Activated T-cell treated with anti-CD3 and anti-CD28 coated beads, Interleukin-2, amount 50 U/mL, for 24 hours (primary cell): ENCODE results near the gene PARD3B.
A peak's percentile ranks its signal among the peaks of the same experiment; 100 is the strongest.

Experiments
- DNase-seq: peaks from one replicate; pipeline ENCODE4 v3.0.0-alpha.2; 2020
- H3K27ac Mint-ChIP-seq: 2 replicates; pipeline ENCODE4 v1.8.0; 2020; ENCODE audit warnings: mild to moderate bottlenecking, mixed read lengths
- H3K27me3 Mint-ChIP-seq: 2 replicates; pipeline ENCODE4 v1.8.0; 2020; ENCODE audit warnings: mixed read lengths
- H3K36me3 Mint-ChIP-seq: 2 replicates; pipeline ENCODE4 v1.8.0; 2020; ENCODE audit warnings: low read depth, mixed read lengths
- H3K4me1 Mint-ChIP-seq: 2 replicates; pipeline ENCODE4 v1.8.0; 2020; ENCODE audit warnings: low read depth, mixed read lengths
- H3K4me3 Mint-ChIP-seq: 2 replicates; pipeline ENCODE4 v1.8.0; 2020; ENCODE audit warnings: mild to moderate bottlenecking, moderate library complexity, mixed read lengths
- H3K9me3 Mint-ChIP-seq: 2 replicates; pipeline ENCODE4 v1.8.0; 2020; ENCODE audit warnings: mixed read lengths

PARD3B gene

GRCh38 chr2:204948024-204948763, 402.9 kb downstream of the PARD3B start:
- no peaks in the 10 kb centered on the region for H3K27me3 Mint-ChIP-seq
- peak overlapping the region; percentile 22 for H3K27ac Mint-ChIP-seq
- peaks cover 9% of the 10 kb centered on the region for H3K36me3 Mint-ChIP-seq
- peaks cover 27% of the 10 kb centered on the region for H3K9me3 Mint-ChIP-seq
- DNase-seq = no peak
- peak overlapping the region; percentile 1 for H3K4me3 Mint-ChIP-seq
- peaks cover 43% of the 10 kb centered on the region for H3K4me1 Mint-ChIP-seq

- H3K27me3 Mint-ChIP-seq = no peaks in the 10 kb centered on the region
- peaks cover 9% of the 10 kb centered on the region for H3K36me3 Mint-ChIP-seq
- no peak for DNase-seq
- peak overlapping the region; percentile 22 for H3K27ac Mint-ChIP-seq
- H3K4me3 Mint-ChIP-seq = no peak overlapping the region
- H3K9me3 Mint-ChIP-seq = peaks cover 27% of the 10 kb centered on the region
- peaks cover 45% of the 10 kb centered on the region for H3K4me1 Mint-ChIP-seq
Observed at GRCh38 chr2:204948822-204949221, 403.5 kb downstream of the PARD3B start.

GRCh38 chr2:204950695-204951346, 405.5 kb downstream of the PARD3B start:
- no peak for DNase-seq
- H3K9me3 Mint-ChIP-seq = peaks cover 16% of the 10 kb centered on the region

GRCh38 chr2:204958371-204958770, 413.1 kb downstream of the PARD3B start:
- H3K9me3 Mint-ChIP-seq = no peaks in the 10 kb centered on the region
- H3K27me3 Mint-ChIP-seq = no peaks in the 10 kb centered on the region
- H3K27ac Mint-ChIP-seq = no peak overlapping the region
- no peak for DNase-seq
- peaks cover 22% of the 10 kb centered on the region for H3K4me1 Mint-ChIP-seq
- H3K36me3 Mint-ChIP-seq = no peaks in the 10 kb centered on the region
- peak overlapping the region; percentile 23 for H3K4me3 Mint-ChIP-seq

More at GRCh38 chr2:204950695-204951346, 405.5 kb downstream of the PARD3B start:
- no peak overlapping the region for H3K4me3 Mint-ChIP-seq
- no peak overlapping the region for H3K27ac Mint-ChIP-seq
- H3K27me3 Mint-ChIP-seq = no peaks in the 10 kb centered on the region
- peaks cover 41% of the 10 kb centered on the region for H3K4me1 Mint-ChIP-seq
- H3K36me3 Mint-ChIP-seq = peaks cover 2% of the 10 kb centered on the region

- no peak for DNase-seq
- H3K4me1 Mint-ChIP-seq = peaks cover 39% of the 10 kb centered on the region
- no peak overlapping the region for H3K27ac Mint-ChIP-seq
- no peak overlapping the region for H3K4me3 Mint-ChIP-seq
- peaks cover 3% of the 10 kb centered on the region for H3K9me3 Mint-ChIP-seq
- no peaks in the 10 kb centered on the region for H3K27me3 Mint-ChIP-seq
- H3K36me3 Mint-ChIP-seq = no peaks in the 10 kb centered on the region
Observed at GRCh38 chr2:204964414-204964813, 419.1 kb downstream of the PARD3B start.

GRCh38 chr2:204966245-204966644, 421.0 kb downstream of the PARD3B start:
- Mint-ChIP-seq H3K4me3 (no peak overlapping the region), H3K27ac (no peak overlapping the region), H3K9me3 (peaks cover 3% of the 10 kb centered on the region), H3K36me3 (no peaks in the 10 kb centered on the region), H3K4me1 (peaks cover 51% of the 10 kb centered on the region), H3K27me3 (no peaks in the 10 kb centered on the region)
- DNase-seq = no peak

GRCh38 chr2:204967199-204967960, 422.1 kb downstream of the PARD3B start:
- peak overlapping the region; percentile 82 for H3K27ac Mint-ChIP-seq
- peak; percentile 45 for DNase-seq
- peaks cover 55% of the 10 kb centered on the region for H3K4me1 Mint-ChIP-seq
- H3K27me3 Mint-ChIP-seq = no peaks in the 10 kb centered on the region
- H3K4me3 Mint-ChIP-seq = peak overlapping the region; percentile 15
- peaks cover 3% of the 10 kb centered on the region for H3K9me3 Mint-ChIP-seq
- H3K36me3 Mint-ChIP-seq = no peaks in the 10 kb centered on the region

GRCh38 chr2:204971206-204971907, 426.1 kb downstream of the PARD3B start:
- no peak for DNase-seq
- Mint-ChIP-seq H3K4me1 (peaks cover 57% of the 10 kb centered on the region), H3K27me3 (no peaks in the 10 kb centered on the region), H3K36me3 (no peaks in the 10 kb centered on the region), H3K27ac (peak overlapping the region; percentile 79), H3K4me3 (no peak overlapping the region), H3K9me3 (peaks cover 7% of the 10 kb centered on the region)

- H3K36me3 Mint-ChIP-seq = no peaks in the 10 kb centered on the region
- no peaks in the 10 kb centered on the region for H3K27me3 Mint-ChIP-seq
- H3K4me1 Mint-ChIP-seq = peaks cover 50% of the 10 kb centered on the region
Observed at GRCh38 chr2:204972161-204972560, 426.9 kb downstream of the PARD3B start.

GRCh38 chr2:204972606-204973336, 427.5 kb downstream of the PARD3B start:
- Mint-ChIP-seq H3K4me1 (peaks cover 44% of the 10 kb centered on the region), H3K27ac (no peak overlapping the region), H3K4me3 (no peak overlapping the region), H3K36me3 (no peaks in the 10 kb centered on the region), H3K27me3 (no peaks in the 10 kb centered on the region), H3K9me3 (peaks cover 7% of the 10 kb centered on the region)
- no peak for DNase-seq

More at GRCh38 chr2:204972161-204972560, 426.9 kb downstream of the PARD3B start:
- peaks cover 7% of the 10 kb centered on the region for H3K9me3 Mint-ChIP-seq
- no peak overlapping the region for H3K27ac Mint-ChIP-seq
- H3K4me3 Mint-ChIP-seq = no peak overlapping the region
- no peak for DNase-seq

- H3K27me3 Mint-ChIP-seq = no peaks in the 10 kb centered on the region
- no peak overlapping the region for H3K27ac Mint-ChIP-seq
- peaks cover 35% of the 10 kb centered on the region for H3K4me1 Mint-ChIP-seq
- no peak for DNase-seq
- peaks cover 4% of the 10 kb centered on the region for H3K9me3 Mint-ChIP-seq
- H3K36me3 Mint-ChIP-seq = no peaks in the 10 kb centered on the region
- no peak overlapping the region for H3K4me3 Mint-ChIP-seq
Observed at GRCh38 chr2:204973616-204974015, 428.3 kb downstream of the PARD3B start.

GRCh38 chr2:204974487-204974886, 429.2 kb downstream of the PARD3B start:
- Mint-ChIP-seq H3K4me1 (peaks cover 28% of the 10 kb centered on the region), H3K9me3 (peaks cover 6% of the 10 kb centered on the region), H3K36me3 (no peaks in the 10 kb centered on the region), H3K27me3 (no peaks in the 10 kb centered on the region), H3K4me3 (no peak overlapping the region), H3K27ac (no peak overlapping the region)
- DNase-seq = no peak

GRCh38 chr2:204977914-204978313, 432.6 kb downstream of the PARD3B start:
- no peak for DNase-seq
- no peaks in the 10 kb centered on the region for H3K27me3 Mint-ChIP-seq
- H3K36me3 Mint-ChIP-seq = no peaks in the 10 kb centered on the region
- peaks cover 9% of the 10 kb centered on the region for H3K9me3 Mint-ChIP-seq
- no peak overlapping the region for H3K4me3 Mint-ChIP-seq
- no peak overlapping the region for H3K27ac Mint-ChIP-seq
- peaks cover 15% of the 10 kb centered on the region for H3K4me1 Mint-ChIP-seq

GRCh38 chr2:204982303-204982702, 437.0 kb downstream of the PARD3B start:
- Mint-ChIP-seq H3K27me3 (no peaks in the 10 kb centered on the region), H3K4me1 (peaks cover 11% of the 10 kb centered on the region), H3K4me3 (no peak overlapping the region), H3K9me3 (peaks cover 5% of the 10 kb centered on the region), H3K27ac (no peak overlapping the region), H3K36me3 (no peaks in the 10 kb centered on the region)
- DNase-seq = no peak
